GM12865 (cell line): ENCODE results near the gene KIN.

Experiments used
- DNase-seq: peaks from one replicate; pipeline ENCODE4 v3.0.0; 2010; ENCODE audit warnings: low read depth
- H3K4me3 ChIP-seq: 2 replicates; pipeline ENCODE4 v1.5.1; 2011; ENCODE audit warnings: mild to moderate bottlenecking, low read depth, low read length, control low read depth
- CTCF ChIP-seq: IDR thresholded peaks from 2 replicates; pipeline ENCODE4 v1.5.1; 2011; ENCODE audit warnings: low read length, control low read depth, low read depth, inconsistent platforms; ENCODE audit not compliant: insufficient read depth; ENCODE audit errors: missing control alignments

KIN gene

DNA sequence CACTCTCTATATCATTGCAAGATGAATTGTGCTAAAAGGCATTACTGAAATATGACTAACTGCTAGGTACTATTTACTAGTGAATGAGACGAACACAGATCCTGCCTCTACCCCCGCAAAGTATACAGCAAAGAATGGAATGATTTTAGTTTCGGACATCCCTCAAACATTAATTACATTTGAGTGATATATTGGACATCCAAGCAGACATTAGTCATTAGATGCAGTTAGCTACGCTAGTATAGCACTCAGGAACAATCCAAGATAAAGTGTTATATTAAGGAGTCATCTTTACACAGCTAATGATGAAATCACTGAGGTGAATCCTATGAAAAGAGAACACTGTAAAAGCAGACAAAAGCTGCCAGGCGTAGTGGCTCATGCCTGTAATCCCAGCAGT, 23.2 kb upstream of the KIN start:
- TF ChIP-seq CTCF, result no peak
- DNase-seq, result no peak
- no peak overlapping the region for H3K4me3 ChIP-seq

DNA sequence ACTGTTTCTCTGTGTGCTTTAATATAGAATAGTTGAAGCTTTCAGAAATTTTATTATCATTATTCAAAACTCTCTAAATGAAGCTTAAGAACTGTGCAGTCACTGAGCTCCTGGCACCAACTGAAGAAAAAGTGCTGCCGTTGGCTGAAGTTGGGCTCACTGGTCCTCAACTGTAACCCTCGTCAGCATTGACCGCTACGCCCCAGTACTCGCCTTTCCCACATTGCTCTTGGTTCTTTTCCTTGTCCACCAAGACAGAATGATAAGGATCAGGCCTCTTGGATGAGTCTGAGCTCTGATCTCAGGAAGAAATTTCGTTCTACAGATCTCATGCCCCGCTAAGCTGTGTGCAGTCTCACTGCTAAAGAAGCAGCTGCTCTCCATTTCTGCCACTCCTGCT, 22.6 kb upstream of the KIN start:
- no peak for TF ChIP-seq CTCF
- no peak for DNase-seq
- H3K4me3 ChIP-seq, result no peak overlapping the region

DNA sequence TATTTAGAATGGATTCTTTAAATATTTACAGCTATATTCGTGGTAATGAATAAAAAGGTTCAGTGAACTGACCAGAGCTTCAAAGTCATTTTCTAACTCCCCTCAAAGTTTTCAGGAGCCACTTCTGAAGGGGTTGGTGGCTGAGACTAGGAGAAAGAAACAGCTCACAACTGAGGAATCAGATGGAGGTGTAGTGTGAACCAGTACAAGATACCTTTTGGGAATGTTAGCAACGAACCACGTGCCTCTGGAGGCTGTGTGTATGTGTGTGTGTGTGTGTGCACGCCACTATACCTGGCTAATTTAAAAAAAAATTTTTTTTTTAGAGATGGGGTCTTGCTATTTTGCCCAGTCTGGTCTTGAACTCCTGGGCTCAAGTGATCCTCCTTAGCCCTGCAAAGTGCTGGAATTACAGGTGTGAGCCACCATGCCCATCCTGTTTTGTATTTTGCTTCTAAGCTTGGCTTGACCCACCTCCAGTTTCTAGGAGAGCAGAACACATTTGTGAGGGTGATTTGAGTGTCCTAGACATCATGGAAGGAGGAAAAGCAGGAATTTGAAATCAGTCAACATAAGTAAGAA, 21.0 kb upstream of the KIN start:
- no peak for TF ChIP-seq CTCF
- DNase-seq, result no peak
- no peak overlapping the region for H3K4me3 ChIP-seq

DNA sequence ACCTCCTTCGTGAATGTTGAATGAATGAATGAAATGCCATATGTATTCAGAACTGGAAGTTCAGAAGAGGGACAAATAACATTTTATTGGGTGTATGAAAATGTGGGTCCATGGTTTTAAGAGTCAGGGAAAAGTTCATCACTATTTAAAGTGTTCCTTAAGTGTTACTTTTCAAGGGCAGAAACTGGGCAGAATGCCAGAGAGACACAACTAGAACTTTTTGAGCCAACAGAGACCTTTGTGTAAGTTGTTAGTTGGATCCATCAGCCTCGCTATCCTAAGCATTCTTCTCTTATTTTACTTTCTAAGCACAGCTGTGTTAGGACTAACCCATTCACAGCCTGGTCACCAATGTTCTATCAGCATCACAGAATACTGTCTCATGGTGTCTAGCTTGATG, 16.9 kb upstream of the KIN start:
- DNase-seq, result no peak
- no peak for TF ChIP-seq CTCF
- no peak overlapping the region for H3K4me3 ChIP-seq

DNA sequence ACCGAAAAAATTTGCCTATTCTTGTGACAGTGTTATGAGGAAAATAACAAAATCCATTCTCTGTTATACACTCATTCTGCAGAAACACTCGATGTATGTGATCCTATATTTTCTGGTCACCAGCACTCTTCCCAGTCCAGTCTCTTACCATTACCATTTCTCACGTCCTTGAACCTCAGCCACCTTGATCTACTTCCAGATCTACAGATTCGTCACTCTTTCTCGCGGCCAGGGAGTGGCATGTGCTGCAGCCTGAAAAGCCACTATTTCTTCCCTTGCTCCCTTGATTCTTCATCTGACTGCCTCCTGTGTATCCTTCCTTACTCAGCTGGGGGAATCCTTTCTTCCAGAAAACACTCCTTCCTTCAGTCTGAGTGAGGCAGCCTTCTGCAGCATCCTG, 16.4 kb upstream of the KIN start:
- no peak for TF ChIP-seq CTCF
- no peak for DNase-seq
- H3K4me3 ChIP-seq, result no peak overlapping the region

DNA sequence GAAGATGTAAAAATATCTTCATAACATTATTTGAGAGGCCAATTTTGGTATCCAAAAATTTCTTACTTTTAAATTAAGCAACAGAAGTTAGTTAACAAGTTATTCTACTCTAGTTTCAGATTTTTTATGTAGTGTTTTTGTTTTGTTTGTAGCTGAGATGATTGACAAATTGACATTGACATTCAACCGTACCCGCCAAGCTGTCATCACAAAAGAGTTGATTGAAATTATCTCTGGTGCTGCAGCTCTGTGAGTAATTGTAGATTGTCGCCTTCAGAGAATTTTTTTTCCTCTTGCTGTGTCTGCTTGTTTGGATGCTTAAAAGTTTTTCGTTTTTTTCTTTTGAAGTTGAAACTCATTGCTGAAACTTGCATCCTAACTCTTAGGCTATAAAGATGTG, 14.8 kb upstream of the KIN start:
- DNase-seq, result no peak
- no peak for TF ChIP-seq CTCF
- H3K4me3 ChIP-seq, result no peak overlapping the region

GRCh38 chr10:7797582-7797981, 9.8 kb upstream of the KIN start:
- DNase-seq, result no peak
- no peak for TF ChIP-seq CTCF
- H3K4me3 ChIP-seq, result no peak overlapping the region
